HepG2 (cell line): ENCODE data around the gene RAB33B. TPM values are rescaled to one million over a fixed set of nuclear protein-coding genes. Genes with fewer than 3 reads are reported as not detected.

Experiments used
- ATAC-seq: fragments of 200-7000 bp; cut with Tn5 transposase; 3 replicates; pipeline ENCODE4 v1.9.1; 2020; ENCODE audit warnings: mild to moderate bottlenecking, moderate library complexity
- BruUV-seq: library from RNA; stranded (reverse); fragments of 400-500 nt; replicated peaks from 2 replicates; lab custom pipeline; 2021; lab: Mats Ljungman, UMichigan
- CTCF ChIA-PET: fragments of 300-600 bp; formaldehyde crosslinking; extraction: SDS; loops from one replicate; lab custom pipeline; 2021; ENCODE audit warnings: low total read pairs, inconsistent platforms, low intra/inter-chr PET ratio; lab: Yijun Ruan, JAX
- POLR2A ChIA-PET: fragments of 350-600 bp; sonication (Branson Sonifier 250); formaldehyde crosslinking; loops from one replicate; lab custom pipeline; 2020; ENCODE audit warnings: antibody characterized with exemption, inconsistent platforms; lab: Yijun Ruan, JAX
- DNase-seq: peaks from one replicate; pipeline ENCODE4 v3.0.0-alpha.2; 2015; ENCODE audit warnings: low spot score
- FAIRE-seq: peaks from 3 replicates; lab custom pipeline; 2011; peaks lifted over from hg19 to GRCh38; lab: Jason Lieb, UNC
- H2AFZ ChIP-seq: one replicate; pipeline ENCODE4 v1.6.1; 2011; ENCODE audit warnings: low read length, inconsistent platforms
- H3K27ac ChIP-seq: fragments of 300-600 bp; 3 replicates; pipeline ENCODE4 v1.8.0; 2011; ENCODE audit warnings: mixed run types, mild to moderate bottlenecking, mixed read lengths, low read length, inconsistent platforms; ENCODE audit not compliant: insufficient read depth; ENCODE audit errors: extremely low read length
- H3K27me3 ChIP-seq, 2 experiments: fragments of 200-600 bp in 1 of 2; 2 replicates in 1 of 2; 3 replicates in 1 of 2; pipeline versions ENCODE4 v1.6.0 to v1.8.0; 2011; ENCODE audit warnings: low read length in 2 of 2, mild to moderate bottlenecking in 2 of 2, moderate library complexity in 2 of 2, inconsistent platforms in 1 of 2; ENCODE audit not compliant: insufficient read depth in 2 of 2, control insufficient read depth in 1 of 2
- H3K36me3 ChIP-seq, 2 experiments: fragments of 200-600 bp in 1 of 2; replicated peaks in 1 of 2; 2 replicates in 1 of 2; 3 replicates in 1 of 2; pipeline versions ENCODE4 v1.5.1 to v1.8.0; 2011; ENCODE audit warnings: low read length in 2 of 2, inconsistent platforms in 1 of 2; ENCODE audit not compliant: insufficient read depth in 2 of 2, control insufficient read depth in 1 of 2
- H3K4me1 ChIP-seq: 2 replicates; pipeline ENCODE4 v1.5.1; 2012; ENCODE audit warnings: low read length, inconsistent platforms; ENCODE audit not compliant: insufficient read depth
- H3K4me2 ChIP-seq: 2 replicates; pipeline ENCODE4 v1.6.0; 2011; ENCODE audit warnings: low read depth, low read length, inconsistent platforms
- H3K4me3 ChIP-seq, 3 experiments: fragments of 200-600 bp in 1 of 3; sonication (generic), shearing (Covaris generic) in 1 of 3; replicated peaks in 1 of 3; 2 replicates each; pipeline ENCODE4 v1.5.1; 2011 to 2016; ENCODE audit warnings: low read length in 3 of 3, inconsistent platforms in 2 of 3, low read depth in 2 of 3, mild to moderate bottlenecking in 2 of 3, control low read depth in 1 of 3, mixed read lengths in 1 of 3; ENCODE audit not compliant: insufficient read depth in 1 of 3
- H3K79me2 ChIP-seq: one replicate; pipeline ENCODE4 v1.6.1; 2011; ENCODE audit warnings: low read length, inconsistent platforms; ENCODE audit not compliant: insufficient read depth
- H3K9ac ChIP-seq: 2 replicates; pipeline ENCODE4 v1.6.0; 2011; ENCODE audit warnings: mild to moderate bottlenecking, low read depth, low read length, inconsistent platforms; ENCODE audit not compliant: insufficient read depth
- H3K9me3 ChIP-seq: 2 replicates; pipeline ENCODE4 v1.5.1; 2012; ENCODE audit warnings: mild to moderate bottlenecking, low read length
- H4K20me1 ChIP-seq: 2 replicates; pipeline ENCODE4 v1.6.0; 2011; ENCODE audit warnings: inconsistent platforms, mild to moderate bottlenecking, low read length, moderate library complexity; ENCODE audit not compliant: insufficient read depth
- FOXA3 ChIP-seq: IDR thresholded peaks from 2 replicates; pipeline ENCODE4 v1.6.1; 2016; ENCODE audit warnings: missing genetic modification reagents, missing compliant biosample characterization
- KDM5A ChIP-seq: fragments of 200-600 bp; sonication (generic); IDR thresholded peaks from 2 replicates; pipeline ENCODE4 v1.7.0; 2018; ENCODE audit warnings: antibody characterized with exemption, mild to moderate bottlenecking, low read length, borderline replicate concordance
- KLF12 ChIP-seq: sonication (generic); formaldehyde crosslinking; IDR thresholded peaks from 2 replicates; pipeline ENCODE4 v1.4.0; 2020; ENCODE audit warnings: missing genetic modification reagents, borderline replicate concordance
- MXD4 ChIP-seq: IDR thresholded peaks from 2 replicates; pipeline ENCODE4 v1.6.1; 2016; ENCODE audit warnings: mild to moderate bottlenecking, missing biosample characterization, missing genetic modification reagents
- PAWR ChIP-seq: sonication (generic); formaldehyde crosslinking; IDR thresholded peaks from 2 replicates; pipeline ENCODE4 v1.4.0; 2020; ENCODE audit warnings: missing genetic modification reagents, mild to moderate bottlenecking, borderline replicate concordance
- SP5 ChIP-seq: IDR thresholded peaks from 2 replicates; pipeline ENCODE4 v1.6.1; 2016; ENCODE audit warnings: low read depth, borderline replicate concordance
- TP53 ChIP-seq: sonication (generic); formaldehyde crosslinking; conservative IDR thresholded peaks from 2 replicates; pipeline ENCODE4 v1.4.0; 2020; ENCODE audit warnings: missing genetic modification reagents
- ZFP36 ChIP-seq: fragments of 150-350 bp; IDR thresholded peaks from 2 replicates; pipeline ENCODE4 v1.6.1; 2018; ENCODE audit warnings: borderline replicate concordance, low read length, low read depth; ENCODE audit not compliant: partially characterized antibody
- ZNF605 ChIP-seq: sonication (generic); formaldehyde crosslinking; IDR thresholded peaks from 2 replicates; pipeline ENCODE4 v1.8.0; 2022; ENCODE audit warnings: mild to moderate bottlenecking, missing genetic modification reagents
- WGBS: methylation state at CpG from one replicate; pipeline ENCODE4 v1.1.6; 2017; ENCODE audit warnings: low lambda C conversion rate; 5-methylcytosine and 5-hydroxymethylcytosine counted together
- in situ Hi-C: cut with HindIII; loops from 2 replicates; pipeline ENCODE4 v1.10.0; 2017; ENCODE audit warnings: low pct_unique_long_range_greater_than_20kb; ENCODE audit not compliant: extremely low pct_ligation_motif_present
- intact Hi-C: fragments of 100-400 bp; cut with micrococcal nuclease; formaldehyde crosslinking; loops from one replicate; pipeline ENCODE4 v1.10.0; 2022; ENCODE audit not compliant: unreplicated experiment
- polyA plus RNA-seq, 8 experiments: library from polyadenylated mRNA; depleted of rRNA in 3 of 8; stranded (reverse) in 7 of 8; unstranded in 1 of 8; fragments of >200 nt; fragmentation: Illumina TruSeq in 4 of 8; extraction: Trizol in 4 of 8; gene quantifications; 2 replicates each; pipeline versions ENCODE4 v1.2.1 to v1.2.3, GENCODE V29; 2011 to 2016; ENCODE audit warnings: low read depth in 4 of 8, missing spikeins in 1 of 8, mixed read lengths in 1 of 8; ENCODE audit not compliant: insufficient read depth in 1 of 8
- total RNA-seq, 5 experiments: library from RNA; depleted of rRNA; stranded (reverse); fragments of >200 nt; fragmentation: Illumina TruSeq; extraction: Trizol; gene quantifications; 2 replicates each; pipeline ENCODE4 v1.2.3, GENCODE V29; 2016; ENCODE audit warnings: low read depth in 1 of 5
- TF ChIP-seq, protein P1 (sequence below), 2 experiments: fragments of 450-650 bp in 1 of 2; sonication (generic) in 1 of 2; formaldehyde crosslinking in 1 of 2; IDR thresholded peaks; 2 replicates each; pipeline versions ENCODE4 v1.6.1 to v1.8.0; 2016 to 2022; ENCODE audit warnings: antibody characterized with exemption in 1 of 2, mild to moderate bottlenecking in 1 of 2, missing genetic modification reagents in 1 of 2
- TF ChIP-seq, protein P2 (sequence below): sonication (generic); formaldehyde crosslinking; IDR thresholded peaks from 2 replicates; pipeline ENCODE4 v1.8.0; 2022; ENCODE audit warnings: mild to moderate bottlenecking, missing genetic modification reagents; ENCODE audit not compliant: insufficient replicate concordance

RAB33B gene
- total and polyA plus RNA-seq, 2 of the 13 experiments (the other 11 are each of a cell fraction or from before 2014, with no cell fraction given) = 7.6 to 8.1 TPM

DNA sequence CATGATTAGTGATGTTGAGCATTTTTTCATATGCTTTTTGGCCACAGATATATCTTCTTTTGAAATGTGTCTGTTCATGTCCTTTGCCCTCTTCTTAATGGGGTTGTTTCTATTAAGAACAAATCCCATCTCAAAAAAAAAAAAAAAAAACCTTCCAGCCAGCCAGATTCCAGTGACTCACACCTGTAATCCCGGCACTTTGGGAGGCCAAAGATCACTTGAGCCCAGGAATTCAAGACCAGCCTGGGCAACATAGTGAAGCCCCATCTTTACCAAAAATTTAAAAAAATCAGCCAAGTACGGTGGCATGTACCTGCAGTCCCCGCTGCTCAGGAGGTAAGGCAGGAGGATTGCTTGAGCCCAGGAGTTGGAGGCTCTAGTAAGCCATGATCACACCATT is 5.1 kb downstream of the RAB33B start (continued):
- TF ChIP-seq, protein P1, sequence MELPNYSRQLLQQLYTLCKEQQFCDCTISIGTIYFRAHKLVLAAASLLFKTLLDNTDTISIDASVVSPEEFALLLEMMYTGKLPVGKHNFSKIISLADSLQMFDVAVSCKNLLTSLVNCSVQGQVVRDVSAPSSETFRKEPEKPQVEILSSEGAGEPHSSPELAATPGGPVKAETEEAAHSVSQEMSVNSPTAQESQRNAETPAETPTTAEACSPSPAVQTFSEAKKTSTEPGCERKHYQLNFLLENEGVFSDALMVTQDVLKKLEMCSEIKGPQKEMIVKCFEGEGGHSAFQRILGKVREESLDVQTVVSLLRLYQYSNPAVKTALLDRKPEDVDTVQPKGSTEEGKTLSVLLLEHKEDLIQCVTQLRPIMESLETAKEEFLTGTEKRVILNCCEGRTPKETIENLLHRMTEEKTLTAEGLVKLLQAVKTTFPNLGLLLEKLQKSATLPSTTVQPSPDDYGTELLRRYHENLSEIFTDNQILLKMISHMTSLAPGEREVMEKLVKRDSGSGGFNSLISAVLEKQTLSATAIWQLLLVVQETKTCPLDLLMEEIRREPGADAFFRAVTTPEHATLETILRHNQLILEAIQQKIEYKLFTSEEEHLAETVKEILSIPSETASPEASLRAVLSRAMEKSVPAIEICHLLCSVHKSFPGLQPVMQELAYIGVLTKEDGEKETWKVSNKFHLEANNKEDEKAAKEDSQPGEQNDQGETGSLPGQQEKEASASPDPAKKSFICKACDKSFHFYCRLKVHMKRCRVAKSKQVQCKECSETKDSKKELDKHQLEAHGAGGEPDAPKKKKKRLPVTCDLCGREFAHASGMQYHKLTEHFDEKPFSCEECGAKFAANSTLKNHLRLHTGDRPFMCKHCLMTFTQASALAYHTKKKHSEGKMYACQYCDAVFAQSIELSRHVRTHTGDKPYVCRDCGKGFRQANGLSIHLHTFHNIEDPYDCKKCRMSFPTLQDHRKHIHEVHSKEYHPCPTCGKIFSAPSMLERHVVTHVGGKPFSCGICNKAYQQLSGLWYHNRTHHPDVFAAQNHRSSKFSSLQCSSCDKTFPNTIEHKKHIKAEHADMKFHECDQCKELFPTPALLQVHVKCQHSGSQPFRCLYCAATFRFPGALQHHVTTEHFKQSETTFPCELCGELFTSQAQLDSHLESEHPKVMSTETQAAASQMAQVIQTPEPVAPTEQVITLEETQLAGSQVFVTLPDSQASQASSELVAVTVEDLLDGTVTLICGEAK (IDR thresholded peaks at IDR 0.05) = peak; percentile 53; the same call in 1 of the 2 replicates
- TF ChIP-seq, protein P1 (CRISPR knock-in tag; IDR thresholded peaks at IDR 0.05) = no peak

DNA sequence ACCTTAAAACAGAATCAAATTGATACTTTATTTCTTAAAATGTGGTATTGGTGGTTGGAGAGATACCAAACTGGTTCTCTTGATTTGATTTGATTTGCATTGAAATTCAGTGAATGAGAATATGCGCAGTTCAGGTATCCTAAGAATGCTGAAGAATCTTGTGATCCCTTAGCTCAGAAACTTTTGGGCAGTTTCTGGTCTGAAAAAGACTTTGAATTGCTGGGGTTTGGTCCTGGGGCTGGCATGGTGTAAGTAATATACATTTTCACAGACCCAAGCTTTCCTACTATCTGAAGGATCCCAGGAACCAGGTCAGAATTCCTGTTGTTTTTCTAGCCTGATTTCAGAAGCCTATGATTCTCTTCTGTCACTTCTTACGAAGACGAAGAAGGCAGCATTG is 6.6 kb downstream of the RAB33B start:
- no peak for FAIRE-seq
- Histone ChIP-seq H4K20me1 (peaks cover 10% of the 10 kb centered on the region), H3K79me2 (peaks cover 70% of the 10 kb centered on the region), H3K4me3 (no peak overlapping the region), H3K36me3 (no peaks in the 10 kb centered on the region), H3K27ac (no peak overlapping the region), H3K9ac (no peak overlapping the region), H2AFZ (no peak overlapping the region), H3K27me3 (no peaks in the 10 kb centered on the region), H3K9me3 (no peaks in the 10 kb centered on the region), H3K4me1 (peaks cover 40% of the 10 kb centered on the region), H3K4me2 (no peak overlapping the region)
- intact Hi-C loops = no loop called here
- CTCF ChIA-PET = no interaction called here
- BruUV-seq = no TSS peak
- DNase-seq = no peak
- in situ Hi-C loops = no loop called here
- no peak for ATAC-seq
- POLR2A ChIA-PET = no interaction called here
- 97% methylated on average over 3 of the region's 3 CpGs for whole genome bisulfite sequencing
- no peak for TF ChIP-seq KDM5A
- TF ChIP-seq, protein P2, sequence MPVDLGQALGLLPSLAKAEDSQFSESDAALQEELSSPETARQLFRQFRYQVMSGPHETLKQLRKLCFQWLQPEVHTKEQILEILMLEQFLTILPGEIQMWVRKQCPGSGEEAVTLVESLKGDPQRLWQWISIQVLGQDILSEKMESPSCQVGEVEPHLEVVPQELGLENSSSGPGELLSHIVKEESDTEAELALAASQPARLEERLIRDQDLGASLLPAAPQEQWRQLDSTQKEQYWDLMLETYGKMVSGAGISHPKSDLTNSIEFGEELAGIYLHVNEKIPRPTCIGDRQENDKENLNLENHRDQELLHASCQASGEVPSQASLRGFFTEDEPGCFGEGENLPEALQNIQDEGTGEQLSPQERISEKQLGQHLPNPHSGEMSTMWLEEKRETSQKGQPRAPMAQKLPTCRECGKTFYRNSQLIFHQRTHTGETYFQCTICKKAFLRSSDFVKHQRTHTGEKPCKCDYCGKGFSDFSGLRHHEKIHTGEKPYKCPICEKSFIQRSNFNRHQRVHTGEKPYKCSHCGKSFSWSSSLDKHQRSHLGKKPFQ (CRISPR knock-in tag) = no peak
- TF ChIP-seq SP5 (CRISPR knock-in tag) = no peak
- TF ChIP-seq KLF12 (CRISPR knock-in tag) = no peak
- no peak for TF ChIP-seq MXD4 (CRISPR knock-in tag)
- TF ChIP-seq ZFP36 = no peak
- TF ChIP-seq FOXA3 (CRISPR knock-in tag) = no peak
- no peak for TF ChIP-seq ZNF605 (CRISPR knock-in tag)
- TF ChIP-seq TP53 (CRISPR knock-in tag) = no peak
- TF ChIP-seq PAWR (CRISPR knock-in tag) = no peak
